BLaER1 treated with 17β-estradiol and CSF1 and Interleukin-3, amounts not matched to agents 10 nM and 100 nM (cell line): ENCODE results near the gene SH3YL1.

Experiments
- H3K27ac ChIP-seq, 11 experiments: shearing (Covaris generic); formaldehyde crosslinking; 2 replicates each; pipeline ENCODE4 v1.8.1; 2022
- H3K27me3 ChIP-seq, 11 experiments: shearing (Covaris generic); formaldehyde crosslinking; 2 replicates each; pipeline ENCODE4 v1.8.1; 2022
- H3K36me3 ChIP-seq, 11 experiments: shearing (Covaris generic); formaldehyde crosslinking; 2 replicates each; pipeline ENCODE4 v1.8.1; 2022
- H3K4me1 ChIP-seq, 10 experiments: shearing (Covaris generic); formaldehyde crosslinking; 2 replicates each; pipeline ENCODE4 v1.8.1; 2022
- H3K4me2 ChIP-seq, 11 experiments: shearing (Covaris generic); formaldehyde crosslinking; 2 replicates each; pipeline ENCODE4 v1.8.1; 2022
- H3K4me3 ChIP-seq, 10 experiments: shearing (Covaris generic); formaldehyde crosslinking; 2 replicates each; pipeline ENCODE4 v1.8.1; 2022
- H3K9ac ChIP-seq, 11 experiments: shearing (Covaris generic); formaldehyde crosslinking; 2 replicates each; pipeline ENCODE4 v1.8.1; 2022
- H3K9me3 ChIP-seq, 11 experiments: shearing (Covaris generic); formaldehyde crosslinking; replicated peaks in 1 of 11; 2 replicates each; pipeline ENCODE4 v1.8.1; 2022
- H4K20me1 ChIP-seq, 11 experiments: shearing (Covaris generic); formaldehyde crosslinking; 2 replicates each; pipeline ENCODE4 v1.8.1; 2022
- Cebpa-rat ChIP-seq, 11 experiments: shearing (Covaris generic); IDR thresholded peaks; 2 replicates each; pipeline ENCODE4 v1.8.1; 2022

Gene SH3YL1

DNA sequence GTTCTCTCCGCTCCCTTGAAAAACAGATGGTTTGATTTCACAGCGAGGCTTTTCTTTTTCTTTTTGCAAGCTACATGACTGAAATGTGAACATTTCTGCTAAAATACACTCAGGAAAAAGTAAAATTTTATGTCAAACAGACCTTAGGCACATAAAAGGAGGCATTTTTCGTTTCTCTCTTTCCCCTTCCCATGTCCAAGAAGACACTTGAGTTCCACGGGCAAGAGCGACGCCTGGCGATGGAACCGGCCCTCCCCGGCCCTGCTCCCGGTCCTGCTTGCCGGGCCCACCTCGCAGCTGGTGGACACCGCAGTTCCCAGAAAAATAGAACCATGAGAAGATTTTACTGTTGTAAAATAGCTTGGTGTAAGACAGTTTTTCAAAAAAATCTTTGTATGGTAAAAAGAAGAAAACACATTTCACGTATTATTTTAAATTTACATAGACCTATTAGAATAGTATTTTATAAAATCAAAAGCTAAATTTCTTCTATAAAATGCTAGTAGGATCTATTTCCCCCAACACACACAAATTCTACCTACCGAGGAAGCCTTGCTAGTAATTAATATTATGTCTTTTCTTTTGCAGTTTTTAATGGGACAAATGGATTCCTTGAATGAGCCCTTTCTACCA lies 26.4 kb upstream of the SH3YL1 start:
- Histone ChIP-seq H3K9ac (peak overlapping the region in 2 of 11 experiments; percentile 26 to 42; a peak in 4 of 22 replicates), H3K27me3 (peaks cover 64 to 74% (median 72%) of the 10 kb centered on the region in 11 experiments)
- TF ChIP-seq Cebpa-rat (IDR thresholded peaks at IDR 0.05) = no peak

GRCh38 chr2:289362-290089 lies 25.7 kb upstream of the SH3YL1 start:
- Histone ChIP-seq H3K27me3 (peaks cover 71 to 81% (median 79%) of the 10 kb centered on the region in 11 experiments), H3K4me3 (peak overlapping the region; percentile 50 to 66 (median 56)), H3K9me3 (peaks cover 0 to 5% (median 0%) of the 10 kb centered on the region in 11 experiments; a peak in 4 of 22 replicates), H3K36me3 (peaks cover 0 to 1% (median 0%) of the 10 kb centered on the region in 11 experiments; a peak in 2 of 22 replicates), H3K27ac (no peak overlapping the region), H3K4me1 (peaks cover 17 to 26% (median 24%) of the 10 kb centered on the region in 10 experiments; a peak in 19 of 20 replicates), H3K9ac (peak overlapping the region in 5 of 11 experiments; percentile 25 to 44 (median 37); a peak in 7 of 22 replicates), H3K4me2 (peak overlapping the region; percentile 75 to 97 (median 86)), H4K20me1 (peaks cover 6 to 54% (median 47%) of the 10 kb centered on the region in 11 experiments; a peak in 20 of 22 replicates)
- TF ChIP-seq Cebpa-rat (IDR thresholded peaks at IDR 0.05) = no peak

More for the DNA sequence above, 26.4 kb upstream of the SH3YL1 start:
- Histone ChIP-seq H3K4me1 (peaks cover 17 to 26% (median 24%) of the 10 kb centered on the region in 10 experiments; a peak in 19 of 20 replicates), H4K20me1 (peaks cover 6 to 48% (median 40%) of the 10 kb centered on the region in 11 experiments; a peak in 20 of 22 replicates), H3K4me2 (peak overlapping the region; percentile 75 to 97 (median 86)), H3K4me3 (peak overlapping the region; percentile 50 to 66 (median 56)), H3K36me3 (no peaks in the 10 kb centered on the region; a peak in 1 of 22 replicates), H3K9me3 (peaks cover 0 to 5% (median 0%) of the 10 kb centered on the region in 11 experiments; a peak in 4 of 22 replicates), H3K27ac (no peak overlapping the region)

- H4K20me1 ChIP-seq = peaks cover 6 to 61% (median 53%) of the 10 kb centered on the region in 11 experiments; a peak in 20 of 22 replicates
- no peak overlapping the region for H3K27ac ChIP-seq
- H3K9ac ChIP-seq = peak overlapping the region in 4 of 11 experiments; percentile 25 to 44 (median 32); a peak in 4 of 22 replicates
- peak overlapping the region; percentile 50 to 66 (median 56) for H3K4me3 ChIP-seq
- peaks cover 0 to 8% (median 0%) of the 10 kb centered on the region in 11 experiments; a peak in 2 of 22 replicates for H3K36me3 ChIP-seq
- peaks cover 76 to 88% (median 86%) of the 10 kb centered on the region in 11 experiments for H3K27me3 ChIP-seq
- H3K4me1 ChIP-seq = peaks cover 17 to 26% (median 24%) of the 10 kb centered on the region in 10 experiments; a peak in 19 of 20 replicates
- peaks cover 0 to 5% (median 0%) of the 10 kb centered on the region in 11 experiments; a peak in 4 of 22 replicates for H3K9me3 ChIP-seq
- peak overlapping the region; percentile 77 to 97 (median 89) for H3K4me2 ChIP-seq
- TF ChIP-seq Cebpa-rat (IDR thresholded peaks at IDR 0.05) = no peak
Observed at GRCh38 chr2:288758-289361, 25.0 kb upstream of the SH3YL1 start.

- TF ChIP-seq Cebpa-rat (IDR thresholded peaks at IDR 0.05) = no peak
- Histone ChIP-seq H3K4me1 (peaks cover 17 to 26% (median 24%) of the 10 kb centered on the region in 10 experiments; a peak in 19 of 20 replicates), H3K27me3 (peaks cover 76 to 95% (median 90%) of the 10 kb centered on the region in 11 experiments), H3K4me3 (peak within 1 kb of the TSS; percentile 50 to 66 (median 55)), H3K36me3 (peaks cover 0 to 14% (median 4%) of the 10 kb centered on the region in 11 experiments; a peak in 10 of 22 replicates), H3K27ac (no peak within 1 kb of the TSS), H3K9me3 (peaks cover 0 to 1% (median 0%) of the 10 kb centered on the region in 11 experiments; a peak in 4 of 22 replicates), H3K4me2 (peak within 1 kb of the TSS; percentile 77 to 97 (median 89)), H4K20me1 (peaks cover 6 to 68% (median 60%) of the 10 kb centered on the region in 11 experiments; a peak in 20 of 22 replicates), H3K9ac (peak within 1 kb of the TSS in 5 of 11 experiments; percentile 23 to 49 (median 36); a peak in 5 of 22 replicates)
Observed at GRCh38 chr2:287911-288757, 24.3 kb upstream of the SH3YL1 start, which contains the start of gene ALKAL2. Gene ALKAL2, minus strand, starts transcription at chr2:288091. Its CDS starts 256 bp downstream, at chr2:287835.

DNA sequence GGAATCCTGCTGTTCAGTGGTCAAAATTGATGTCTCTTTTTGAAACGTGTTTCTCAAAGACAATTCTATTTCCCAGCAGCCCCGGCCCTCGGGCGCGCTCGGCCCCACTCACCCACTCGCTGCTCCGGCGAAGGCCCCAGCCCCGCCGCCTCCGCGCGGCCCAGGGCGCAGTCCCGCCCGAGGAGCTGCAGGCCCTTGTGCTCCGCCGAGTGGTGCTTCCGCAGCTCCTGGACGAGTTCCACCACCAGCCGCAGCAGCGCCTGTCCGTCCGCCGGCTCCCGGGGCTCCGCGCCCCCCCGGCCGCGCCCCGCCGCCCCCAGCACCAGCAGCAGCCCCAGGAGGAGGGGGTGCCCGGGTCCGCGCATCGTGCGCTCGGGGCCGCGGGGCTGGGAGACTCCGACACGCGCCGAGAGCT lies 23.6 kb upstream of the SH3YL1 start:
- H3K36me3 ChIP-seq = peaks cover 5 to 19% (median 11%) of the 10 kb centered on the region in 11 experiments; a peak in 19 of 22 replicates
- no peak overlapping the region for H3K27ac ChIP-seq
- peak overlapping the region in 3 of 11 experiments; percentile 24 to 49 (median 36); a peak in 3 of 22 replicates for H3K9ac ChIP-seq
- TF ChIP-seq Cebpa-rat (IDR thresholded peaks at IDR 0.05) = no peak
- peaks cover 6 to 75% (median 66%) of the 10 kb centered on the region in 11 experiments; a peak in 20 of 22 replicates for H4K20me1 ChIP-seq
- H3K27me3 ChIP-seq = peaks cover 76 to 98% (median 88%) of the 10 kb centered on the region in 11 experiments
- no peaks in the 10 kb centered on the region for H3K9me3 ChIP-seq
- H3K4me1 ChIP-seq = peaks cover 17 to 26% (median 24%) of the 10 kb centered on the region in 10 experiments; a peak in 19 of 20 replicates
- peak overlapping the region; percentile 74 to 93 (median 85) for H3K4me2 ChIP-seq
- peak overlapping the region; percentile 43 to 66 (median 53) for H3K4me3 ChIP-seq

DNA sequence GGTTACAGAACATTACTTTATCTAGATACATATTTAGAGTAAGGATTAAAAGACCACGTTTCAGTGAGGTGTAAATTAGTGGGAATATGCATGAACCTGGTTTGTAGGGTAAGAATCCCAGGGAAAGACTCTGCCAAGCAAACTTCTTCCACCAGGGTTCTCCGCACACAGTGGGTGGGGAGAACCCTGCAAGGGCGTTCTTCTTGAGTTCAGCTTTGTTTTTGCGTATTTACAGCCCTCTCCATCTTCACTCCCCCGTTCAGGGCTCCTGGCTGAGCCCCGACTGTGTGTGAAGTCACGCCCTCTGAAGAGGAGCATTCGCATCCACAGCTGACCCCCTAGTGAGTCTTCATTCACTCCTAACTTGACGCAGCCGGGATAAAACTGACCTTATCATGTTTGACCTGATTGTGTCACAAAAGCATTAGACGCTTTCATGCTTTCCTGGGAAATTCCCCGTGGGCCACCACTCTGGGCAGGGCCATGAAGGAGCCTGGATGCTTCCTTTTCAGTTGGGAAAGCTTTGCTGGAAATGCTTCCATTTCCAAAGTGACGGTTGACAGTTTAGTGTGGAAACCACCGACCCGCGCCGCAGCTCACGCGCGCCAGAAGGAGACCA lies 23.1 kb upstream of the SH3YL1 start:
- peak overlapping the region; percentile 74 to 93 (median 85) for H3K4me2 ChIP-seq

DNA sequence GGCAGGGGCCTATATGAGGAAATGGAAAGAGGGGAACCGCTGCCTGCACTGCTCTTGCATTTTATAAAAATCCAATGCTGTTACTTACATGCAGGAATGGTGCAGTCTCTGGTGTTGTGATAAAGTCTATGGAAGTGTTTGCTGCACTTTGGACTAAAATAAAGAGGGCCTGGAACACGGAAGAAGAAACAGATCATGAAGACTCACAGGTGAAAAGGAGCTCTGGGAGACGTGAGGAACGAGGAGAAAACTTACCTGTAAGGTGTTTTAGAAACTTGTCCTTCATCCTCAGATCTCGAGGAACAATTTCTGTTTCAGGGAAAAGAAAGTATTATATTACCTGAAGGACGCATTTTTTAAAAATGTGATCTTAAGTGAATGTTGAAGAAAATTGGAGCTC lies 22.2 kb upstream of the SH3YL1 start:
- H3K27me3 ChIP-seq = peaks cover 67 to 83% (median 76%) of the 10 kb centered on the region in 11 experiments
- no peak for TF ChIP-seq Cebpa-rat (IDR thresholded peaks at IDR 0.05)
- H3K4me2 ChIP-seq = no peak overlapping the region; a peak in 1 of 22 replicates
- H3K4me1 ChIP-seq = peaks cover 17 to 26% (median 24%) of the 10 kb centered on the region in 10 experiments; a peak in 19 of 20 replicates
- H4K20me1 ChIP-seq = peaks cover 6 to 89% (median 77%) of the 10 kb centered on the region in 11 experiments; a peak in 20 of 22 replicates
- H3K4me3 ChIP-seq = no peak overlapping the region
- peaks cover 19 to 34% (median 25%) of the 10 kb centered on the region in 11 experiments for H3K36me3 ChIP-seq
- H3K27ac ChIP-seq = no peak overlapping the region
- H3K9ac ChIP-seq = no peak overlapping the region
- no peaks in the 10 kb centered on the region for H3K9me3 ChIP-seq

More for the DNA sequence above, 23.1 kb upstream of the SH3YL1 start:
- Histone ChIP-seq H3K27ac (no peak overlapping the region), H3K4me3 (peak overlapping the region; percentile 43 to 66 (median 53)), H3K36me3 (peaks cover 10 to 25% (median 17%) of the 10 kb centered on the region in 11 experiments), H3K27me3 (peaks cover 75 to 92% (median 83%) of the 10 kb centered on the region in 11 experiments), H3K9me3 (no peaks in the 10 kb centered on the region), H4K20me1 (peaks cover 6 to 81% (median 70%) of the 10 kb centered on the region in 11 experiments; a peak in 20 of 22 replicates), H3K9ac (peak overlapping the region in 2 of 11 experiments; percentile 36 to 49; a peak in 3 of 22 replicates), H3K4me1 (peaks cover 17 to 26% (median 24%) of the 10 kb centered on the region in 10 experiments; a peak in 19 of 20 replicates)
- no peak for TF ChIP-seq Cebpa-rat (IDR thresholded peaks at IDR 0.05)
